Panc1 (cell line): ENCODE data around the gene VAV3. TPM values are rescaled to one million over a fixed set of nuclear protein-coding genes. Genes with fewer than 3 reads are reported as not detected.

Experiments used
- ATAC-seq: fragments of 200-7000 bp; cut with Tn5 transposase; 2 replicates; pipeline ENCODE4 v1.9.1; 2020; ENCODE audit warnings: mild to moderate bottlenecking, moderate library complexity
- BruUV-seq: library from RNA; stranded (reverse); fragments of 400-500 nt; replicated peaks from 2 replicates; lab custom pipeline; 2021; lab: Mats Ljungman, UMichigan
- CTCF ChIA-PET: fragments of 300-600 bp; sonication (Branson Sonifier 250); formaldehyde crosslinking; loops from one replicate; lab custom pipeline; 2022; ENCODE audit warnings: antibody characterized with exemption; lab: Charles Lee
- POLR2A ChIA-PET: fragments of 300-600 bp; sonication (Branson Sonifier 250); formaldehyde crosslinking; loops from one replicate; lab custom pipeline; 2022; ENCODE audit warnings: antibody characterized with exemption; lab: Charles Lee
- DNase-seq: peaks from one replicate; pipeline ENCODE4 v3.0.0-alpha.2; 2010; ENCODE audit warnings: low read depth, low spot score
- H3K27ac ChIP-seq: 2 replicates; pipeline ENCODE4 v1.5.1; 2011; ENCODE audit warnings: mild to moderate bottlenecking, low read length, inconsistent platforms
- H3K27me3 ChIP-seq: fragments of 200-500 bp; sonication (Bioruptor generic); 2 replicates; pipeline ENCODE4 v1.6.0; 2014; ENCODE audit warnings: low read length, inconsistent platforms; ENCODE audit not compliant: control insufficient read depth, insufficient read depth
- H3K36me3 ChIP-seq: fragments of 200-500 bp; sonication (Bioruptor generic); 2 replicates; pipeline ENCODE4 v1.5.1; 2014; ENCODE audit warnings: inconsistent platforms, mild to moderate bottlenecking, low read length, moderate library complexity; ENCODE audit not compliant: control insufficient read depth, insufficient read depth
- H3K4me1 ChIP-seq: 2 replicates; pipeline ENCODE4 v1.5.1; 2011; ENCODE audit warnings: inconsistent platforms, mild to moderate bottlenecking, low read length, moderate library complexity; ENCODE audit not compliant: control insufficient read depth, insufficient read depth
- H3K4me3 ChIP-seq, 2 experiments: 2 replicates each; pipeline ENCODE4 v1.5.1; 2011 to 2012; ENCODE audit warnings: low read depth in 2 of 2, low read length in 2 of 2, mild to moderate bottlenecking in 2 of 2, inconsistent platforms in 1 of 2, moderate library complexity in 1 of 2
- H3K9me3 ChIP-seq: fragments of 200-500 bp; sonication (Bioruptor generic); 2 replicates; pipeline ENCODE4 v1.5.1; 2014; ENCODE audit warnings: low read depth, mild to moderate bottlenecking, inconsistent platforms, low read length, moderate library complexity; ENCODE audit not compliant: control insufficient read depth, insufficient read depth
- POLR2AphosphoS5 ChIP-seq: IDR thresholded peaks from 2 replicates; pipeline ENCODE4 v1.6.1; 2012; ENCODE audit warnings: mild to moderate bottlenecking, low read depth, low read length, moderate library complexity
- REST ChIP-seq, 2 experiments: IDR thresholded peaks; 2 replicates each; pipeline ENCODE4 v1.6.1; 2011 to 2012; ENCODE audit warnings: low read depth in 2 of 2, control low read depth in 1 of 2, low read length in 1 of 2, mild to moderate bottlenecking in 1 of 2, moderate library complexity in 1 of 2; ENCODE audit not compliant: insufficient read depth in 1 of 2
- SIN3A ChIP-seq: IDR thresholded peaks from 2 replicates; pipeline ENCODE4 v1.6.1; 2012; ENCODE audit warnings: low read depth, mild to moderate bottlenecking, low read length, moderate library complexity, borderline replicate concordance; ENCODE audit not compliant: insufficient read depth
- TCF7L2 ChIP-seq: IDR thresholded peaks from 2 replicates; pipeline ENCODE4 v1.6.1; 2011; ENCODE audit warnings: mild to moderate bottlenecking, low read depth, low read length, inconsistent platforms
- in situ Hi-C: cut with HindIII; loops from 2 replicates; pipeline ENCODE4 v1.10.0; 2016; ENCODE audit warnings: low sequenced_read_pairs, low pct_unique_long_range_greater_than_20kb
- intact Hi-C: fragments of 100-400 bp; cut with micrococcal nuclease; formaldehyde crosslinking; loops from one replicate; pipeline ENCODE4 v1.10.0; 2022; ENCODE audit not compliant: unreplicated experiment
- total RNA-seq: library from RNA; stranded (reverse); gene quantifications from one replicate; pipeline ENCODE4 v1.2.1, GENCODE V29; 2021; ENCODE audit not compliant: unreplicated experiment
- TF ChIP-seq, protein P1 (sequence below): fragments of 450-650 bp; IDR thresholded peaks from 2 replicates; pipeline ENCODE4 v1.5.1; 2017; ENCODE audit warnings: mild to moderate bottlenecking

The VAV3 gene
- total RNA-seq, 1 experiment from 2014 or later: 0.23 TPM

DNA sequence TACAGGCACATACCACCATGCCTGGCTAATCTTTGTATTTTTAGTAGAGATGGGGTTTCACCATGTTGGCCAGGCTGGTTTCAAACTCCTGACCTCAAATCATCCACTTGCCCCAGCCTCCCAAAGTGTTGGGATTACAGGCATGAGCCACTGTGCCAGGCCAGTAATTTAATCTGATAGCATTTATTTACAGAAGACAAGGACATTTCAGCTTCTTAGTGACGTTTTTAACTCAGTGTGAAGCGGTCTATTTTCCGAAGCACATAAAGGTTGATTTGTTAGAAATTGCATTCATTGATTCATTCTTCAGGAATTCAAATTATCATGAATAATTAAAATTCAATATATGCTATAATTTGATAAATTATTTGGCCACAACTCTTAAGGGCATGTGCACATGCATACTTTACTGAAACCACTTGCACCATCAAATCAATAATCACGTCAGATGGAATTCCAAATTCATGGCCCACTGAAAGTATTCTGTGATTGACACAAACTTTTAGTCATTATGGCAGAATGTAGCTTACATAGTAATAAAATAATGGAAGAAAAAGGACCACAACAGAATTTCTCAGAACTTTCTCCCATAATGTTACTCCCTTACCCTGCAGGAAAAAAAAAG lies 339.5 kb downstream of the VAV3 start:
- ChIA-PET POLR2A (no interaction called here), CTCF (no interaction called here)

DNA sequence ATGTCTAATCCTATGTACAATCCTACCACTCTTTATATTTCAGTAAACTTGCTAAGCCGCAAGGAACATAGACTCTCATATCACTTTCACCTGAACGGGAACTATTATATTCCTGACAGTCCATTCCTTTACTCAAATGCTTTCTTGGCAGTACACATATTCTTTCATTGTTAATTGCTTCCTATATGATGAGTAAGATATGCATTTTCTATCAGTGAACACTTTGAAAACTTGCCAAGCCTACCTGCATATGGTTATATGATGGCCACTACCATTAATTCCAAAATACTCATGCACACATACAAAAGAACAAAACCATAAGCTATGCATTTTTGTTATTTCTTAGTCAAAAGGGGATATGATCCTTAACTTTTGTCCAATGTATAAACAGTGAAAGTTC lies 341.5 kb downstream of the VAV3 start:
- TF ChIP-seq, protein P1, sequence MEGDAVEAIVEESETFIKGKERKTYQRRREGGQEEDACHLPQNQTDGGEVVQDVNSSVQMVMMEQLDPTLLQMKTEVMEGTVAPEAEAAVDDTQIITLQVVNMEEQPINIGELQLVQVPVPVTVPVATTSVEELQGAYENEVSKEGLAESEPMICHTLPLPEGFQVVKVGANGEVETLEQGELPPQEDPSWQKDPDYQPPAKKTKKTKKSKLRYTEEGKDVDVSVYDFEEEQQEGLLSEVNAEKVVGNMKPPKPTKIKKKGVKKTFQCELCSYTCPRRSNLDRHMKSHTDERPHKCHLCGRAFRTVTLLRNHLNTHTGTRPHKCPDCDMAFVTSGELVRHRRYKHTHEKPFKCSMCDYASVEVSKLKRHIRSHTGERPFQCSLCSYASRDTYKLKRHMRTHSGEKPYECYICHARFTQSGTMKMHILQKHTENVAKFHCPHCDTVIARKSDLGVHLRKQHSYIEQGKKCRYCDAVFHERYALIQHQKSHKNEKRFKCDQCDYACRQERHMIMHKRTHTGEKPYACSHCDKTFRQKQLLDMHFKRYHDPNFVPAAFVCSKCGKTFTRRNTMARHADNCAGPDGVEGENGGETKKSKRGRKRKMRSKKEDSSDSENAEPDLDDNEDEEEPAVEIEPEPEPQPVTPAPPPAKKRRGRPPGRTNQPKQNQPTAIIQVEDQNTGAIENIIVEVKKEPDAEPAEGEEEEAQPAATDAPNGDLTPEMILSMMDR: no peak
- TF ChIP-seq SIN3A: no peak
- no peak for TF ChIP-seq TCF7L2
- TF ChIP-seq REST (IDR thresholded peaks at IDR 0.05; ENCODE audit: insufficient read depth in 1 of 2, low read depth in 2 of 2, low read length in 1 of 2): no peak
- no peak for TF ChIP-seq POLR2AphosphoS5
- no peaks in the 10 kb centered on the region for H3K4me1 ChIP-seq
- H3K27ac ChIP-seq: no peak overlapping the region
- POLR2A ChIA-PET: no interaction called here
- no peaks in the 10 kb centered on the region for H3K9me3 ChIP-seq
- no peaks in the 10 kb centered on the region for H3K36me3 ChIP-seq
- no peak overlapping the region for H3K4me3 ChIP-seq
- H3K27me3 ChIP-seq: no peaks in the 10 kb centered on the region
- DNase-seq: no peak
- in situ Hi-C loops (no loop called here), intact Hi-C loops (no loop called here)
- BruUV-seq: no TSS peak
- no peak for ATAC-seq
- CTCF ChIA-PET: no interaction called here

More for the DNA sequence above, 339.5 kb downstream of the VAV3 start:
- Histone ChIP-seq H3K4me1 (no peaks in the 10 kb centered on the region), H3K27me3 (no peaks in the 10 kb centered on the region), H3K27ac (no peak overlapping the region), H3K36me3 (no peaks in the 10 kb centered on the region), H3K9me3 (no peaks in the 10 kb centered on the region), H3K4me3 (no peak overlapping the region)
- intact Hi-C loops (no loop called here), in situ Hi-C loops (no loop called here)
- no peak for ATAC-seq
- BruUV-seq: no TSS peak
- DNase-seq: no peak
- TF ChIP-seq SIN3A (no peak), POLR2AphosphoS5 (no peak), REST (IDR thresholded peaks at IDR 0.05; ENCODE audit: insufficient read depth in 1 of 2, low read depth in 2 of 2, low read length in 1 of 2) (no peak), TCF7L2 (no peak)
- TF ChIP-seq, protein P1: no peak
